Neural cell (in vitro differentiated cells): ENCODE measurements around the gene HAPLN2. TPM values are rescaled to one million over a fixed set of nuclear protein-coding genes. Genes with fewer than 3 reads are reported as not detected.

ENCODE experiments used
- H2AFZ ChIP-seq: fragments of 200-600, 300-800 bp; sonication (generic), shearing (Covaris generic); 2 replicates; pipeline ENCODE4 v1.6.0; 2014; ENCODE audit warnings: low read depth, mild to moderate bottlenecking, antibody characterized with exemption, low read length, moderate library complexity
- H3F3A ChIP-seq: fragments of 200-600 bp; shearing (Covaris generic); 2 replicates; pipeline ENCODE4 v1.6.1; 2016; ENCODE audit warnings: mild to moderate bottlenecking, moderate library complexity, mixed read lengths, antibody characterized with exemption, low read length; ENCODE audit not compliant: insufficient read depth, poor library complexity, severe bottlenecking
- H3K27ac ChIP-seq: fragments of 200-600, 300-800 bp; sonication (generic), shearing (Covaris generic); 2 replicates; pipeline ENCODE4 v1.5.1; 2014; ENCODE audit warnings: mild to moderate bottlenecking, low read length, moderate library complexity
- H3K27me3 ChIP-seq: fragments of 300-800, 200-600 bp; sonication (generic), shearing (Covaris generic); 2 replicates; pipeline ENCODE4 v1.6.0; 2014; ENCODE audit warnings: mild to moderate bottlenecking, low read depth, low read length, moderate library complexity; ENCODE audit not compliant: insufficient read depth
- H3K36me3 ChIP-seq: fragments of 300-800, 200-600 bp; sonication (generic), shearing (Covaris generic); 2 replicates; pipeline ENCODE4 v1.5.1; 2014; ENCODE audit warnings: mild to moderate bottlenecking, antibody characterized with exemption, low read length, moderate library complexity; ENCODE audit not compliant: insufficient read depth
- H3K4me2 ChIP-seq: fragments of 300-800, 200-600 bp; sonication (generic), shearing (Covaris generic); 2 replicates; pipeline ENCODE4 v1.6.0; 2014; ENCODE audit warnings: mild to moderate bottlenecking, low read length
- H3K4me3 ChIP-seq: fragments of 300-800, 200-600 bp; sonication (generic), shearing (Covaris generic); 2 replicates; pipeline ENCODE4 v1.5.1; 2014; ENCODE audit warnings: mild to moderate bottlenecking, low read length, moderate library complexity
- H3K79me2 ChIP-seq: fragments of 200-600 bp; shearing (Covaris generic); replicated peaks from 2 replicates; pipeline ENCODE4 v1.6.0; 2014; ENCODE audit warnings: mild to moderate bottlenecking, low read length, moderate library complexity; ENCODE audit not compliant: insufficient read depth
- H3K9ac ChIP-seq: fragments of 300-800, 200-600 bp; sonication (generic), shearing (Covaris generic); 2 replicates; pipeline ENCODE4 v1.6.1; 2016; ENCODE audit warnings: mild to moderate bottlenecking, low read length, mixed read lengths
- H3K9me2 ChIP-seq: fragments of 200-600 bp; shearing (Covaris generic); 2 replicates; pipeline ENCODE4 v1.6.1; 2016; ENCODE audit warnings: mild to moderate bottlenecking, low read length, mixed read lengths; ENCODE audit not compliant: insufficient read depth
- H3K9me3 ChIP-seq: fragments of 200-600, 300-800 bp; sonication (generic), shearing (Covaris generic); 2 replicates; pipeline ENCODE4 v1.6.1; 2016; ENCODE audit warnings: mild to moderate bottlenecking, mixed run types, low read length, moderate library complexity, mixed read lengths
- H4K20me1 ChIP-seq: fragments of 200-600 bp; shearing (Covaris generic); 2 replicates; pipeline ENCODE4 v1.6.1; 2016; ENCODE audit warnings: mild to moderate bottlenecking, mixed run types; ENCODE audit not compliant: insufficient read depth
- CTCF ChIP-seq: fragments of 450-650 bp; IDR thresholded peaks from 2 replicates; pipeline ENCODE4 v1.5.1; 2014; ENCODE audit warnings: antibody characterized with exemption, mild to moderate bottlenecking, moderate library complexity; ENCODE audit not compliant: poor library complexity, severe bottlenecking
- EP300 ChIP-seq: fragments of 450-650 bp; conservative IDR thresholded peaks from 2 replicates; pipeline ENCODE4 v1.6.1; 2014; ENCODE audit warnings: antibody characterized with exemption, mild to moderate bottlenecking, moderate library complexity; ENCODE audit not compliant: poor library complexity, severe bottlenecking
- EZH2 ChIP-seq: fragments of 200-600, 300-800 bp; shearing (Covaris generic), sonication (generic); IDR thresholded peaks from 2 replicates; pipeline ENCODE4 v1.6.1; 2014; ENCODE audit warnings: antibody characterized with exemption, low read length, borderline replicate concordance, mild to moderate bottlenecking; ENCODE audit not compliant: insufficient read depth, poor library complexity, severe bottlenecking
- MXI1 ChIP-seq: fragments of 450-650 bp; conservative IDR thresholded peaks from 2 replicates; pipeline ENCODE4 v1.6.1; 2014; ENCODE audit warnings: antibody characterized with exemption, mild to moderate bottlenecking; ENCODE audit not compliant: poor library complexity, severe bottlenecking
- POLR2AphosphoS5 ChIP-seq: IDR thresholded peaks from 2 replicates; pipeline ENCODE4 v1.6.1; 2012
- RAD21 ChIP-seq: fragments of 450-650 bp; conservative IDR thresholded peaks from 2 replicates; pipeline ENCODE4 v1.6.1; 2014; ENCODE audit warnings: antibody characterized with exemption, mild to moderate bottlenecking, moderate library complexity
- REST ChIP-seq: IDR thresholded peaks from 2 replicates; pipeline ENCODE4 v1.6.1; 2012; ENCODE audit warnings: borderline replicate concordance
- SMC3 ChIP-seq: fragments of 450-650 bp; conservative IDR thresholded peaks from 2 replicates; pipeline ENCODE4 v1.6.1; 2014; ENCODE audit warnings: antibody characterized with exemption, mild to moderate bottlenecking, moderate library complexity; ENCODE audit not compliant: poor library complexity
- TAF1 ChIP-seq: IDR thresholded peaks from 2 replicates; pipeline ENCODE4 v1.6.1; 2012; ENCODE audit warnings: low read depth
- polyA plus RNA-seq: library from polyadenylated mRNA; depleted of rRNA; stranded (reverse); fragments of >200 nt; gene quantifications from 2 replicates; pipeline ENCODE4 v1.2.3, GENCODE V29; 2014

HAPLN2 gene
- polyA plus RNA-seq, 1 donor from 2014 or later: 22.9 TPM

GRCh38 chr1:156645056-156645455 lies 25.8 kb downstream of the HAPLN2 start:
- Histone ChIP-seq H3F3A (no peaks in the 10 kb centered on the region), H3K36me3 (no peaks in the 10 kb centered on the region), H3K4me3 (no peak overlapping the region), H3K9me3 (no peaks in the 10 kb centered on the region), H3K79me2 (no peaks in the 10 kb centered on the region), H3K4me2 (no peak overlapping the region), H2AFZ (no peak overlapping the region), H4K20me1 (no peaks in the 10 kb centered on the region), H3K27me3 (peaks cover 53% of the 10 kb centered on the region), H3K27ac (no peak overlapping the region), H3K9ac (no peak overlapping the region), H3K9me2 (no peaks in the 10 kb centered on the region)
- TF ChIP-seq POLR2AphosphoS5 (no peak), RAD21 (no peak), MXI1 (no peak), EZH2 (no peak), SMC3 (no peak), CTCF (no peak), TAF1 (no peak), REST (no peak), EP300 (no peak)

GRCh38 chr1:156645666-156646065 lies 26.5 kb downstream of the HAPLN2 start:
- Histone ChIP-seq H3K9ac (no peak overlapping the region), H3K36me3 (no peaks in the 10 kb centered on the region), H3F3A (no peaks in the 10 kb centered on the region), H4K20me1 (no peaks in the 10 kb centered on the region), H3K4me3 (no peak overlapping the region), H2AFZ (no peak overlapping the region), H3K27ac (no peak overlapping the region), H3K9me2 (no peaks in the 10 kb centered on the region), H3K4me2 (no peak overlapping the region), H3K27me3 (peaks cover 55% of the 10 kb centered on the region), H3K79me2 (no peaks in the 10 kb centered on the region), H3K9me3 (no peaks in the 10 kb centered on the region)
- TF ChIP-seq POLR2AphosphoS5 (no peak), RAD21 (no peak), EZH2 (no peak), TAF1 (no peak), CTCF (no peak), SMC3 (no peak), MXI1 (no peak), EP300 (no peak), REST (no peak)
